HG02623 (cell line): Measurements from ENCODE around the gene PROM2.

Experiments used
- ATAC-seq: cut with Tn5 transposase; IDR thresholded peaks from one replicate; pipeline ENCODE4 v1.9.1; 2021; ENCODE audit warnings: moderate library complexity; ENCODE audit not compliant: unreplicated experiment

Gene PROM2

DNA sequence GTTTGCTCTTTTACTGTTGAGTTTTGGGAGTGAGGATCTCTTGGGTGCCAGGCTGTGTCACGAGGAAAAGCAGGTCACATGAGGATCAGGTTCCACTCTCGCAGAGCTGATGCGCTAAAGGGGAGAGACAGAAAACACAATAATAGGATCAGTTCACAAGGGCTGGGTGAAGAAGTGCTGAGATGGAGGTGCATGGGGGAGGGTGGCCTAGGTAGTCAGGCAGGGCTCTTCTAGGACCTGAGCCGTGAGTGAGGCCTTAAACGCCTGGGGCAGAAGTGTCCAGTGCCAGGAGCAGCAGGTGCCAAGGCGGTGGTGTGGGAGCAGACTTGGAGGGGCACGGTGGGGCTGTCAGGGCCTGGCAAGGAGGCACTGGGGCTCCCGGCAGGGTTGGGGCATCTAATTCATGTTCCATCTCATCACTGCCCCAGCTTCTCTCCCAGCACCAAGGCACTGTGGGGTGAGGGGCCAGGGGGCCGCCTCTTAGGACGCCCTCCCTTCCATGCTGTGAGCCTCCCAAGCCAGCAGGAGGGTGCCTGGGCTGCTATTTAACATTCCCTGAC is 32.2 kb downstream of the PROM2 start:
- no peak for ATAC-seq

DNA sequence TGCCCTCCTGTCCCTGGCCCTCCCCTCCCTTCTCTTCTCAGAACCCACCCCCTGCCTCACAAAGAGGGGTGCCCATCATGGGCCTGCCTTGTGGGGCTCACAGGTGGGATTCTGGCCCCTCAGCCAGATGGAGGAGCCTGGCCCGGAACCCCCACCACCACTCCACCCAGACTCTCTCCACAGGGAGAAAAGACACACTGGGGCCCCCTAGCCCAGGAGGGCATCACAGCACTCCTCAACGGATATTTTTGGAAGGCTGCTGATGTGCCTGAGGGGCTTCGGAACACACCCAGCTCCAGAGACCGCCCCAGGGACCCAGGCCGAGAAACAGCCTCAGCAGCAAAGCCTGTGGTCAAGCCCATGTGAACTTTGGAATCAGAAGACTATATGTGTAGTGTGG is 32.8 kb downstream of the PROM2 start:
- ATAC-seq = no peak

DNA sequence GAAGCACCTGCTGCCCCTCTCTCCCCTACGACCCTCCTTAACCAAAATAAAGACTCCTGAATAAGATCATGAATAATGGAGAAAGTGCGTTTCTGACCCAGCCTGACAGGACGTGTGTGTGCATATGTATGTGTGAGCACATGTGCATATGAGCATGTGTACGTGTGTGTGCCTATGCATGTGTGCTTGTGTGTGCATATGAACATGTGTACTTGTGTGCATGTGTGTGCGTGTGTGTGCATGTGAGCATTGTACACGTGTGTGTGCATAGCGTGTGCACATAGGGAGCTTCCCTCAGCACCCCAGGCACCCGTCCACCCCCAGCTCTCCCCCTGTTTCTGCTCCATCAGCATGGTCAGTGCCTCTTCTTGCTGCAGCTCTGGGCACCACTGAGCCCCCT is 33.6 kb downstream of the PROM2 start:
- no peak for ATAC-seq

DNA sequence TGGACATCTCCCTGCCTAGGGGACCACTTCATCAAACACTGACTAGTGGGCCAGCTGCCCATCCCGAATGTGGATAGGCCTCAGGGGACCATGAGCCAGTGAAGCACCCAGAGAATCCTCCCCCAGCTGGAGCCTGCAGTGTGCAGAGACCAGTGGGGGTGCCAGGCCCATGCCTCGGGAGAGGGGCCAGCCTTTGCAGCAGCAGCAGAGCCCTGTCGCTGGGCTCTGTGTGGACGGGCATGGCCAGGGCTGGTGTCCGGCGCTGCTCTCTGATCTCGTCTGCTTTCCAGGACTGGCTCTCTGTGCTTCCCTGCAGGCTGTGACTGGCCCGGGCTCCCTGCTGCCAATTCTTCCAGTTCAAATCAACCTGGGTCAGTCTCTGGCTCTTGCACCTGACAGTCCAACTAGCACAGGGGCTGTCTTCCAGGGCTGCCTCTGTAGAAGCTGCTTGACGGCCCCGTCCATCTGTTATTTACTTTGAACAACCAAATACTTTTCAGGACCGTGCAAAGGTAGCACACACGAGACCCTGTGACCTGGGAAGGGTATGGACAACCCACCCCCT is 34.3 kb downstream of the PROM2 start:
- no peak for ATAC-seq

DNA sequence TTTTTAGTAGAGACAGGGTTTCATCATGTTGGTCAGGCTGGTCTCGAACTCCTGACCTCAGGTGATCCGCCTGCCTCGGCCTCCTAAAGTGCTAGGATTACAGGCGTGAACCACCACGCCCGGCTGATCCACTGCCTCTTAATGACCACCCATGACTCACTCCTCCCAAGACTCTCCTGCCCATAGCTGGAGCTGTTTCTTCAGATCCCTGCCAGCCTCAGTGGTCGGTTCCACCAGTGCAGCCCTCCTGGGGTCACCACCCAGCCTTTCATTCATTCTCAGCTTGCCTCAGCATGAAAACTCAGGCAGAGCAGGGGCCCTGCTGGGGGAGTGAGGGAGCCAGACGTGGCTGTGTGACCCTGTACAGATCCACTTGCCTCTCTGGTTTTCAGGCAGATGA is 35.4 kb downstream of the PROM2 start:
- ATAC-seq = no peak

DNA sequence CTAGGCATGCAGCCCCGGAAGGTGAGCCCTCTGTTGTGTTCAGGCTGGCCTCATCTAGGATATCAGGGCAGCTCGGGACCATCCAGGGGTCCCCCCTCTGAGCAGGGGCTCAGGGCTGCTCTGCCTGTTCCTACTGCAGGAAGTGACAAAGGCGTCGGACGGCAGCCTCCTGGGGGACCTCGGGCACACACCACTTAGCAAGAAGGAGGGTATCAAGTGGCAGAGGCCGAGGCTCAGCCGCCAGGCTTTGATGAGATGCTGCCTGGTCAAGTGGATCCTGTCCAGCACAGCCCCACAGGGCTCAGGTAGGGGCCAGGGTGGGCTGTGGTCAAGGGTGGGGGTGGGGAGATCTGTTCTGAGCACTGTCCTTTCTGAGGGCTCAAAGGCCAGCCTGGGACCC is 36.0 kb downstream of the PROM2 start:
- no peak for ATAC-seq

- no peak for ATAC-seq
These were observed 36.4 kb downstream of the PROM2 start for GRCh38 chr2:95310651-95311050.

GRCh38 chr2:95311815-95312542 is 37.7 kb downstream of the PROM2 start:
- no peak for ATAC-seq

GRCh38 chr2:95312543-95313201 is 38.4 kb downstream of the PROM2 start:
- ATAC-seq = no peak

DNA sequence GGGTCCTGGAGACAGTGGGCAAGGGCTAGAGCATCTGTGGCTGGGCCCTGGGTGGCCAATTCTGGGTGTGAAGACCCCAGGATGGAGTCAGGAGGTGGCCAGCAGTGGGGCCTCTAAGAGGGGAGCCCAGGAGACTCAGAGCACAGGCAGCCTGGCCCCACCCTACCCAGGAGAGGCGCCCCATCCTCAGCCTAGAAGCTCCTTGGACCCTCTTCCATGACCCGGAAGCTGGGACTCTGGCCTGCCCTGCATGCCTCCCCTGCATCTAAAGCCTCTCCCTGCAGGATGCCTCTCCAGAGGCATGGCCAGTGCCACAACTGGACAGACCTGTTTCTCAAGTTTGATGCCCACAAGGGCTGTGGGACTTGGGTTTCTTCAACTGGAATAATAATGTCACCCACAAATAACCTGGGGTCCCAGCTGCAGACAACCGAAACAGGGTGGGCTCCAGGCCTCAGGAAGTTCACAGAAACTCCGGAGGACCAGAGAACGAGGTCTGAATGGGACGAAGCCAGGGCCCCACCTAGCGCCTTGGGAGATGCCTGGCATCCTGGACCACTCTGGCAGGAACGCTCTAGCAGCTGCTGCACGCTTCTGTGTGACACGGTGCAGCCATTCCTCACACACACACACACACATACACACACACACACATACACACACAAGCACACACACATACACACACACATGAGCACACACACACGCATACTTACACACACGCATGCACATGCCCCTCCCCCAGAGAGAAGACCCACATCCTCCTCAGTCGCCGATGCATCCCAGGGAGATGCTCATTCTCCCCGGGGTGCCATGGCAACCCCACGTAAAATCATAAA is 39.3 kb downstream of the PROM2 start:
- no peak for ATAC-seq

GRCh38 chr2:95314598-95314963 is 40.3 kb downstream of the PROM2 start:
- no peak for ATAC-seq

DNA sequence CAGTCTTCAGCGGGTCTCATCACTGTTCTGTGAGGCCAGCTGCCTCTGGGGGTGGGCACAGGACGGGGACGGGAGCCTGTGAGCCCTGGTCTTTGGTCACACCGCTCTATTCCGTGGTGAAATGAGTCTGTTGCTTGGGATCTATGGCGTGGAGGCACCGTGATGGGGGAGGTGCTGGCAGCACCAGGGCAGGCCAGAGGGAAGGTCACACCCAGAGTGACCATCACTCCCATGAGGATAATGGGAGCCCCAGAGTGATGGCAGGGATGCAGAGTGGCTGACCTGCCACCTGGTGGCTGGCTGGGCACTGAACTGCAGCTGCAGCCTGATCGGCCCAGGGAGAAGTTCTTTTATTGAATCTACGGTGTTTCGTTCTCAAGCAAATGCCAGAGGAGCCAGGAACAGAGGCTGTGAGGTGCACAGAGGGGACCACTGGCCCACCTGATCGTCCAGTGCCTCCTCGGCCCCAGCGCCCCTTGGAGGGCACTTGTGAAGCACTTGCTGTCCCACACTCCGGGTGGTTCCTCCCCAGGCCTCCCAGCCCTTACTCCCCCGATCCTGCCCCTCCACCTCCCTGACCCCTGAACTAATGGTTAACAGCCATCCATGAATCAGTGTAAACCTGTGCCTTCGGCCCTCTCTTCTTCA is 40.8 kb downstream of the PROM2 start:
- no peak for ATAC-seq

DNA sequence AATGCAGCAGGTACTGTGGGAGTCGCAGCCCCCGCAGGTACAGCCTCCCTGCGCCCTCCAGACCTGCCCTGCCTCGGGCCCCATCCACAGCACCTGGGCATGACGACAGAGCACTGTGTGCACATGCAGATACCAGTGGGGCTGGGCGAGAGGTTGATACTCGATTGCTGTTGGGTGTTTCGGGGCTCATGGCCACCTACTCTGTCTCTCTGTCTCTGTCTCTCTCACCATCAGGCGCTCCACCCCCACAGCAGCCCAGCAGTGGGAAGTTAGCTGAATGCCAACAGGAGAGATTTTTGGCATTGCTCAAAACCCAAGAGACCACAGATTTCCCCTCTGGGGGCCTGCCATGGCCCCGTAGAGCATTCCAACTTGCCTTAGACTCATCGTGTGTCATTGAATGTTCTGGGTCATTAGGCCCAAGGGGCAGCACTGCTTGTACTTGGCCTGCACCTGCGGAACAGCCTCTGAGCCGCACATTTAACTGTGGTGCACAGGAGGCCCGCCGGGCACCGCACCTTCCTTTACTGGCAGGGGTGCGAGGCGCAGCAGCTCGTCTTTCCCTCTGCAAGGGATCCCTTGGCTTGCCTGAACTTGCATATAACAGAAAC is 41.7 kb downstream of the PROM2 start:
- no peak for ATAC-seq

GRCh38 chr2:95316466-95317122 is 42.3 kb downstream of the PROM2 start:
- no peak for ATAC-seq

DNA sequence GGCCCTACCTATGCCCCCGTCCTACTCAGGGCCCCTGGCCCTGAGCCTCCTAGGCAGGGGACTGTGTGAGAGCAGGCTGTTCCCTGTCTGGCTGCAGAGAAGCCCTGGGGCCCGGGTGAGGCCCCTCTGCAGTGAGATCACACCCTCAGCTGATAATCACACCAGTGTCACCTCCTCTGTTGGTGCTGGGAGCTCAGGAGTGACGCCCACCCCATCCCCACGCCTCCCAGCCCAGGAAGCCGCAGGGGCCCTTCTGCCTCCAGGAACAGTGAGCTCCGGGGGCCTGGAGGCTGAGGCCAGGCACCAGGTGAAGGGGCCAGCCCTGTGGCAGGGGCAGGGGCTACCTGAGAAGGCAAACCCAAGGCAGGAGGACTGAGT is 42.9 kb downstream of the PROM2 start:
- no peak for ATAC-seq

DNA sequence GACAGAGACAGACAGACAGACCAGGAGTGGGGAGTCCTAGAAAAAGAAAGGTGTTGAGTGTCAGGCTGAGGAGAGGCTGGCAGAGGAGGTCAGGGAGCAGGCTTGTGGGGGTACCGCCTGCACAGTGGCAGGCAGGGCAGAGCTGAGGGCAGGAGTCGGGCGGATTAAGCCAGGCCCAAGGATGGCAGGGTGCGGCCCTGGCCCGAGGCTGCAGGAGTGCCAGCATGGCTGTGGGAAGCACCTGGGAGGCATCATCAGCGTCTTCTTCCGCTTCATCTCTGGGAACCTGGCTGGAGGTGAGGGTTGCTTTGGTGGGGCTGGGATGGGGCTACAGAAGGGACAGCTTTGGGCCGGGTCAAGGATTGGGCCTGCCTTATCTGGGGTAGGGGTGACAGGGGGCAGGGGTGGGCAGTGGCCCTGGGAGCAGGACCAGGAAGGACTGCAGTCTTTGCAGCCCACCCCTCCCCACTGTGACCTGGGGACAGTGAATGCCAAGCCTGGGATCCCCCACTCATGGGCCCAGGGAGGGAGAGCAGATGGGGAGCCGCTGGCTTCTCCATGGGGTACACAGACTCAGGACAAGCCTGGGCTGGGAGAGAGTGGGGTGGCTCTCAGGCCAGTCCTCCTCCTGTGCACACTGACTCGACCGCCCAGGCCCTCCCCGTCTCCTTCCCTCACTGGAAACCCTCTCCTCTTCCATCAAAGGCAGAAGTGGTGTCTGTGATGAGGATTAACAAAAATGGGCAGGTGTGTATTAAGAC is 43.6 kb downstream of the PROM2 start:
- no peak for ATAC-seq

DNA sequence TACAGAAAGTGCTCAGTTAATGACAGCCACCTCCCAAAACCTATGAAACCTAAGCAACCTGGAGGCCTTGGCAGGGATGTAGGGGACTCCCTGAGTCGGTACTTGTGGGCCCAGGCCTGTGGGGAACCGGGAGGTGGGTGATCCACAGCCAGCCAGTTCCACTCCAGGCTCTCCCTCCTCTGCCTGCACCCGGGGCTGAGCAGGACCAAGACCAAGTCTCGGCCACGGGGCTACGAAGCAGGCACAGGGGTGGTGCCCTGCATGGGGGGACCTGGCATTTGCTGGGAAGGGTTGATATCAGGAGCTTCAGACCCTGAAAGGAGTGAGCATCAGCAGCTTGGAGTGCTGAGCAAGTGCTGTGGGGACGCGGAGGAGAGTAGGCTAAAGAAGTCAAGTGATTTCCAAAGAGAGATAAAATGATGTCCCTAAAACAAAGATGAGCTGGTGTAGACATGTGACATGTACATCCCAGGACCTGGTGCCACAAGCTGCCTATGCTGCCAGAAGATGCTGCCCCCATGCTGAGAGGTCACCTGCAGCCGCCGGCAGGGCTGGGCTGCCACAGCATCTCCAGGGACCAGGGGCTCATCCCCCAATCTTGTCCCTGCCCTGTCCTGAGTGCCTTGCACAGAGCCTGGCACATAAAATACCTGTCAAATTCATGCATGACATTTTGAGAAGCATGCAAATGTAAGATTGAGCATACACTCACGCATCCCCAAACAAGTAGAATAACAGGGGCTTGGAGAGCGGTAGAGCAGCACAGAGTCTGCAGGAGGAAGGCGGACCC is 44.4 kb downstream of the PROM2 start:
- ATAC-seq = no peak
